Measurements from ENCODE around the gene GUK1. TPM values are rescaled to one million over a fixed set of nuclear protein-coding genes. Genes with fewer than 3 reads are reported as not detected.

Gene GUK1
- total RNA-seq, 1 donor from 2014 or later: 87.7 TPM

GRCh38 chr1:228131766-228132165, 8.3 kb upstream of the GUK1 start:
- Histone ChIP-seq H3K4me3 (no peak overlapping the region), H3K79me2 (ENCODE audit: low read depth) (no peaks in the 10 kb centered on the region), H3K36me3 (no peaks in the 10 kb centered on the region), H4K20me1 (ENCODE audit: low read depth) (no peaks in the 10 kb centered on the region), H3K27ac (no peak overlapping the region), H3K4me2 (no peak overlapping the region), H3K9ac (no peak overlapping the region), H3K27me3 (peaks cover 99% of the 10 kb centered on the region), H3K4me1 (no peaks in the 10 kb centered on the region), H2AFZ (replicated peaks) (no peak overlapping the region), H3K9me3 (ENCODE audit: low read depth) (no peaks in the 10 kb centered on the region), H3F3A (ENCODE audit: low read depth) (no peaks in the 10 kb centered on the region)
- no peak overlapping the region for H3K27ac Mint-ChIP-seq
- H3K4me3 Mint-ChIP-seq: no peak overlapping the region
- peaks cover 43% of the 10 kb centered on the region for H3K27me3 Mint-ChIP-seq (ENCODE audit: insufficient read depth, low read depth)
- H3K36me3 Mint-ChIP-seq: no peaks in the 10 kb centered on the region
- DNase-seq (ENCODE audit: low spot score): no peak
- TF ChIP-seq EZH2phosphoT487 (IDR thresholded peaks at IDR 0.05): no peak
- no peak for TF ChIP-seq CTCF (IDR thresholded peaks at IDR 0.05)
- TF ChIP-seq EZH2 (IDR thresholded peaks at IDR 0.05): no peak
- no peaks in the 10 kb centered on the region for H3K9me3 Mint-ChIP-seq
- H3K4me1 Mint-ChIP-seq: peaks cover 6% of the 10 kb centered on the region

GRCh38 chr1:228134591-228134990, 5.5 kb upstream of the GUK1 start:
- no peak overlapping the region for H3K4me3 ChIP-seq
- H3K4me2 ChIP-seq: no peak overlapping the region
- Mint-ChIP-seq H3K4me3 (no peak overlapping the region), H3K36me3 (no peaks in the 10 kb centered on the region), H3K27me3 (ENCODE audit: insufficient read depth, low read depth) (peaks cover 40% of the 10 kb centered on the region), H3K4me1 (peaks cover 8% of the 10 kb centered on the region), H3K9me3 (no peaks in the 10 kb centered on the region), H3K27ac (no peak overlapping the region)
- H2AFZ ChIP-seq (replicated peaks): no peak overlapping the region
- H3K79me2 ChIP-seq (ENCODE audit: low read depth): no peaks in the 10 kb centered on the region
- no peak for TF ChIP-seq EZH2phosphoT487 (IDR thresholded peaks at IDR 0.05)
- no peak for TF ChIP-seq EZH2 (IDR thresholded peaks at IDR 0.05)
- no peak for TF ChIP-seq CTCF (IDR thresholded peaks at IDR 0.05)
- DNase-seq (ENCODE audit: low spot score): no peak
- no peak overlapping the region for H3K9ac ChIP-seq
- H3F3A ChIP-seq (ENCODE audit: low read depth): peaks cover 5% of the 10 kb centered on the region
- no peaks in the 10 kb centered on the region for H3K9me3 ChIP-seq (ENCODE audit: low read depth)
- peaks cover 94% of the 10 kb centered on the region for H3K27me3 ChIP-seq
- H3K4me1 ChIP-seq: no peaks in the 10 kb centered on the region
- no peak overlapping the region for H3K27ac ChIP-seq
- H4K20me1 ChIP-seq (ENCODE audit: low read depth): no peaks in the 10 kb centered on the region
- no peaks in the 10 kb centered on the region for H3K36me3 ChIP-seq

DNA sequence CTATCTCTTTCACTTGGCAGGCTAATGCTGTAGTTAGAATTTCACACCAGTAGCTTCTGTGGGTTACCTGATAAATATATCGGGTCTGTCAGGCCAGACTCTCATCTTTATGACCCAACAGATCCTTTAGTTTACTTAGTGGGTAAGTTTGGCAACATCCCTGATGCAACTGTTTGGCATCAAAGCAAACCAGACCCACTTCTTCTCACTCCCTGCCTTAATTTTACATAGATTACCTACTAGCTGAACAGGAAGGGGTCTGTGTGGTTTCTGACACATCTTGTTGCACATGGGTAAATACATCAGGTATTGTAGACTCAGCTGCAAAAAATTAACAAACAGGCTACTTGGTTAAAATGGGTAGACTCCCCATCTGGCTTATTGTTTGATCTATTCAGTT, 3.2 kb upstream of the GUK1 start:
- no peaks in the 10 kb centered on the region for H3K9me3 Mint-ChIP-seq
- Histone ChIP-seq H3K36me3 (no peaks in the 10 kb centered on the region), H4K20me1 (ENCODE audit: low read depth) (peaks cover 11% of the 10 kb centered on the region), H3K9ac (no peak overlapping the region), H3K4me3 (no peak overlapping the region), H3K79me2 (ENCODE audit: low read depth) (peaks cover 16% of the 10 kb centered on the region), H3K9me3 (ENCODE audit: low read depth) (no peaks in the 10 kb centered on the region), H2AFZ (replicated peaks) (no peak overlapping the region), H3K27ac (no peak overlapping the region), H3K27me3 (peaks cover 72% of the 10 kb centered on the region), H3K4me1 (peaks cover 6% of the 10 kb centered on the region), H3F3A (ENCODE audit: low read depth) (peaks cover 7% of the 10 kb centered on the region), H3K4me2 (no peak overlapping the region)
- peaks cover 32% of the 10 kb centered on the region for H3K27me3 Mint-ChIP-seq (ENCODE audit: insufficient read depth, low read depth)
- H3K4me3 Mint-ChIP-seq: no peak overlapping the region
- H3K4me1 Mint-ChIP-seq: peaks cover 10% of the 10 kb centered on the region
- TF ChIP-seq EZH2phosphoT487 (IDR thresholded peaks at IDR 0.05) (no peak), CTCF (IDR thresholded peaks at IDR 0.05) (no peak), EZH2 (IDR thresholded peaks at IDR 0.05) (no peak)
- H3K27ac Mint-ChIP-seq: no peak overlapping the region
- no peak for DNase-seq (ENCODE audit: low spot score)
- H3K36me3 Mint-ChIP-seq: no peaks in the 10 kb centered on the region
